GM23338 (cell line): ENCODE data around the gene JAG2. TPM values are rescaled to one million over a fixed set of nuclear protein-coding genes. Genes with fewer than 3 reads are reported as not detected.

Experiments used
- ATAC-seq: fragments of 200-7000 bp; cut with Tn5 transposase; 3 replicates; pipeline ENCODE4 v1.9.1; 2020
- DNase-seq: peaks from one replicate; pipeline ENCODE4 v3.0.0-alpha.2; 2015; ENCODE audit warnings: low spot score
- H2AFZ ChIP-seq: fragments of 200-600 bp; sonication (generic); 2 replicates; pipeline ENCODE4 v1.8.0; 2016; ENCODE audit warnings: antibody characterized with exemption, mild to moderate bottlenecking, moderate library complexity
- H3F3A ChIP-seq: fragments of 200-600 bp; sonication (generic); replicated peaks from 2 replicates; pipeline ENCODE4 v1.8.0; 2017; ENCODE audit warnings: antibody characterized with exemption, mixed run types, low read depth
- H3K27ac ChIP-seq: fragments of 200-600 bp; sonication (generic); 2 replicates; pipeline ENCODE4 v1.6.1; 2016; ENCODE audit warnings: low read depth
- H3K27me3 ChIP-seq: fragments of 200-600 bp; sonication (generic); 2 replicates; pipeline ENCODE4 v1.8.0; 2016; ENCODE audit warnings: mild to moderate bottlenecking, mixed run types, moderate library complexity; ENCODE audit not compliant: insufficient read depth
- H3K36me3 ChIP-seq: fragments of 200-600 bp; sonication (generic); 2 replicates; pipeline ENCODE4 v1.8.0; 2016; ENCODE audit warnings: mild to moderate bottlenecking; ENCODE audit not compliant: insufficient read depth
- H3K4me1 ChIP-seq: fragments of 200-600 bp; sonication (generic); 2 replicates; pipeline ENCODE4 v1.8.0; 2016; ENCODE audit warnings: mild to moderate bottlenecking, moderate library complexity; ENCODE audit not compliant: insufficient read depth
- H3K4me2 ChIP-seq: fragments of 200-600 bp; sonication (generic); 2 replicates; pipeline ENCODE4 v1.7.1; 2017; ENCODE audit warnings: mixed run types
- H3K4me3 ChIP-seq: fragments of 200-600 bp; sonication (generic); 2 replicates; pipeline ENCODE4 v1.6.1; 2016; ENCODE audit warnings: mixed run types
- H3K79me2 ChIP-seq: fragments of 200-600 bp; sonication (generic); replicated peaks from 2 replicates; pipeline ENCODE4 v1.8.0; 2017; ENCODE audit warnings: mild to moderate bottlenecking; ENCODE audit not compliant: insufficient read depth
- H3K9me2 ChIP-seq: fragments of 200-600 bp; sonication (generic); 2 replicates; pipeline ENCODE4 v1.8.0; 2017; ENCODE audit not compliant: insufficient read depth
- H4K20me1 ChIP-seq: fragments of 200-600 bp; sonication (generic); replicated peaks from 2 replicates; pipeline ENCODE4 v1.8.0; 2017; ENCODE audit warnings: mild to moderate bottlenecking; ENCODE audit not compliant: insufficient read depth
- H3K27ac Mint-ChIP-seq: 2 replicates; pipeline ENCODE4 v1.8.0; 2020; ENCODE audit warnings: inconsistent platforms, mild to moderate bottlenecking, moderate library complexity, mixed read lengths
- H3K27me3 Mint-ChIP-seq: 3 replicates; pipeline ENCODE4 v1.8.0; 2022; ENCODE audit warnings: low read depth, mild to moderate bottlenecking, moderate library complexity, mixed read lengths, inconsistent platforms; ENCODE audit not compliant: insufficient read depth, poor library complexity
- H3K36me3 Mint-ChIP-seq: 3 replicates; pipeline ENCODE4 v1.8.0; 2021; ENCODE audit warnings: low read depth, mild to moderate bottlenecking, inconsistent platforms, moderate library complexity, mixed read lengths
- H3K4me1 Mint-ChIP-seq: 3 replicates; pipeline ENCODE4 v1.8.0; 2020; ENCODE audit warnings: mild to moderate bottlenecking, inconsistent platforms, mixed read lengths
- H3K4me3 Mint-ChIP-seq: 3 replicates; pipeline ENCODE4 v1.8.0; 2021; ENCODE audit warnings: moderate library complexity, mild to moderate bottlenecking, inconsistent platforms, mixed read lengths
- H3K9me3 Mint-ChIP-seq: 3 replicates; pipeline ENCODE4 v1.8.0; 2020; ENCODE audit warnings: moderate library complexity, mild to moderate bottlenecking, inconsistent platforms, mixed read lengths
- CTCF ChIP-seq, 2 experiments: fragments of 200-600 bp in 1 of 2; sonication (generic) in 1 of 2; conservative IDR thresholded peaks; 2 replicates each; pipeline versions ENCODE4 v1.5.1 to v1.6.1; 2016 to 2017; ENCODE audit warnings: antibody characterized with exemption in 2 of 2, low read depth in 2 of 2, mild to moderate bottlenecking in 2 of 2, moderate library complexity in 1 of 2
- ETS1 ChIP-seq: IDR thresholded peaks from 2 replicates; pipeline ENCODE4 v1.6.1; 2016; ENCODE audit warnings: antibody characterized with exemption
- EZH2 ChIP-seq: fragments of 200-600 bp; sonication (generic); IDR thresholded peaks from one replicate; pipeline ENCODE4 v1.8.0; 2017; ENCODE audit warnings: antibody characterized with exemption, mild to moderate bottlenecking, low read depth; ENCODE audit not compliant: unreplicated experiment
- NANOG ChIP-seq: IDR thresholded peaks from 2 replicates; pipeline ENCODE4 v1.6.1; 2016; ENCODE audit warnings: antibody characterized with exemption, borderline replicate concordance
- POLR2AphosphoS5 ChIP-seq: IDR thresholded peaks from 2 replicates; pipeline ENCODE4 v1.6.1; 2016; ENCODE audit warnings: antibody characterized with exemption, low read depth
- REST ChIP-seq: IDR thresholded peaks from one replicate; pipeline ENCODE4 v1.6.1; 2018; ENCODE audit warnings: antibody characterized with exemption; ENCODE audit not compliant: unreplicated experiment
- STAT1 ChIP-seq: IDR thresholded peaks from one replicate; pipeline ENCODE4 v1.6.1; 2016; ENCODE audit warnings: antibody characterized with exemption; ENCODE audit not compliant: unreplicated experiment
- ZNF114 ChIP-seq: fragments of 250-450 bp; sonication (Bioruptor Pico); IDR thresholded peaks from 2 replicates; pipeline ENCODE4 v1.5.0; 2020; ENCODE audit warnings: mild to moderate bottlenecking, moderate library complexity
- ZNF331 ChIP-seq: fragments of 250-450 bp; sonication (Bioruptor Pico); IDR thresholded peaks from 2 replicates; pipeline ENCODE4 v1.5.0; 2020; ENCODE audit warnings: low read depth, mild to moderate bottlenecking, moderate library complexity
- polyA plus RNA-seq: library from polyadenylated mRNA; unstranded; fragments of >200 nt; fragmentation: Nextera tagmentation; extraction: Ambion mirVana; gene quantifications from 2 replicates; pipeline ENCODE4 v1.2.1, GENCODE V29; 2016
- total RNA-seq: library from RNA; depleted of rRNA; stranded (reverse); fragments of >200 nt; shearing (Covaris generic); gene quantifications from 2 replicates; pipeline ENCODE4 v1.2.3, GENCODE V29; 2014

The JAG2 gene
- total and polyA plus RNA-seq, 2 experiments from 2014 or later: 1.9 to 10.3 TPM

GRCh38 chr14:105214324-105214915 is 45.8 kb upstream of the JAG2 start:
- DNase-seq (no peak), ATAC-seq (no peak)
- Histone ChIP-seq H3F3A (no peaks in the 10 kb centered on the region), H3K79me2 (no peaks in the 10 kb centered on the region), H3K4me1 (no peaks in the 10 kb centered on the region), H3K4me2 (no peak overlapping the region), H3K4me3 (no peak overlapping the region), H2AFZ (no peak overlapping the region), H4K20me1 (no peaks in the 10 kb centered on the region; the same call in 1 of the 2 replicates), H3K27ac (no peak overlapping the region), H3K36me3 (no peaks in the 10 kb centered on the region), H3K27me3 (no peaks in the 10 kb centered on the region), H3K9me2 (no peaks in the 10 kb centered on the region)
- Mint-ChIP-seq H3K4me3 (no peak overlapping the region), H3K4me1 (no peaks in the 10 kb centered on the region), H3K27ac (no peak overlapping the region), H3K9me3 (no peaks in the 10 kb centered on the region; the same call in 2 of the 3 replicates), H3K36me3 (peaks cover 3% of the 10 kb centered on the region; the same call in 1 of the 3 replicates), H3K27me3 (peaks cover 8% of the 10 kb centered on the region)
- TF ChIP-seq ETS1: no peak

- no peak overlapping the region for H3K27ac ChIP-seq
- no peaks in the 10 kb centered on the region for H3K9me2 ChIP-seq
- H4K20me1 ChIP-seq: no peaks in the 10 kb centered on the region; the same call in 1 of the 2 replicates
- Mint-ChIP-seq H3K4me1 (no peaks in the 10 kb centered on the region), H3K27me3 (peaks cover 11% of the 10 kb centered on the region), H3K9me3 (no peaks in the 10 kb centered on the region; the same call in 2 of the 3 replicates), H3K27ac (peak overlapping the region; percentile 62; the same call in 1 of the 2 replicates), H3K36me3 (peaks cover 2% of the 10 kb centered on the region; the same call in 1 of the 3 replicates), H3K4me3 (no peak overlapping the region)
- H3F3A ChIP-seq: no peaks in the 10 kb centered on the region
- H3K79me2 ChIP-seq: no peaks in the 10 kb centered on the region
- H3K27me3 ChIP-seq: no peaks in the 10 kb centered on the region
- ATAC-seq (no peak), DNase-seq (no peak)
- no peaks in the 10 kb centered on the region for H3K36me3 ChIP-seq
- H2AFZ ChIP-seq: no peak overlapping the region
- no peaks in the 10 kb centered on the region for H3K4me1 ChIP-seq
- no peak overlapping the region for H3K4me3 ChIP-seq
- no peak overlapping the region for H3K4me2 ChIP-seq
- no peak for TF ChIP-seq ETS1
- TF ChIP-seq EZH2: no peak
- no peak for TF ChIP-seq ZNF114 (CRISPR knock-in tag)
- no peak for TF ChIP-seq NANOG
- no peak for TF ChIP-seq ZNF331
- TF ChIP-seq CTCF (conservative IDR thresholded peaks at IDR 0.05; ENCODE audit: low read depth in 2 of 2): no peak
- TF ChIP-seq STAT1: no peak
- TF ChIP-seq POLR2AphosphoS5: no peak
- TF ChIP-seq REST: no peak
These were observed 44.8 kb upstream of the JAG2 start for GRCh38 chr14:105213361-105213760.
